ENCODE measurements around the gene EYS. TPM values are rescaled to one million over a fixed set of nuclear protein-coding genes. Genes with fewer than 3 reads are reported as not detected.
"Not testable (repeated sequence)": the region's sequence is repeated elsewhere in the genome, so short reads cannot be mapped to it uniquely, and the experiment has no call there.

EYS gene
- polyA plus RNA-seq, 1 experiment = not detected

GRCh38 chr6:65569505-65569904, 137.5 kb downstream of the EYS start:
- ChIA-PET CTCF (no interaction called here), POLR2A (no interaction called here)
- Histone ChIP-seq H3K27ac (ENCODE audit: low read depth, low read length) (no peak overlapping the region), H3K4me3 (ENCODE audit: low read depth, low read length) (no peak overlapping the region), H3K9me3 (ENCODE audit: control insufficient read depth, insufficient read depth, low read length) (no peaks in the 10 kb centered on the region), H3K27me3 (ENCODE audit: control insufficient read depth, insufficient read depth, low read length) (no peaks in the 10 kb centered on the region)
- TF ChIP-seq CTCF (IDR thresholded peaks at IDR 0.05; ENCODE audit: low read depth, low read length) = no peak
- no peak for DNase-seq (ENCODE audit: low read depth, low spot score)

DNA sequence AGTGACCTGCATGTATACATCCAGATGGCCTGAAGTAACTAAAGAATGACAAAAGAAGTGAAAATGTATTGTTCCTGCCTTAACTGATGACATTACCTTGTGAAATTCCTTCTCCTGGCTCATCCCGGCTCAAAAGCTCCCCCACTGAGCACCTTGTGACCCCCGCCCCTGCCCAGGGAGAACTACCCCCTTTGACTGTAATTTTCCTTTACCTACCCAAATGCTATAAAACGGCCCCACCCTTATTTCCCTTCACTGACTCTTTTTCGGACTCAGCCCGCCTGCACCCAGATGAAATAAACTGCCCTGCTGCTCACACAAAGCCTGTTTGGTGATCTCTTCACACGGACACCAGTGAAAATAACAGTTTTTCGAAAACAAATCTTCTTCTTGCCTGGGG, 138.0 kb downstream of the EYS start:
- DNase-seq (ENCODE audit: low read depth, low spot score); H3K27ac ChIP-seq (ENCODE audit: low read depth, low read length); H3K4me3 ChIP-seq (ENCODE audit: low read depth, low read length); H3K27me3 ChIP-seq (ENCODE audit: control insufficient read depth, insufficient read depth, low read length); CTCF ChIA-PET; POLR2A ChIA-PET; H3K9me3 ChIP-seq (ENCODE audit: control insufficient read depth, insufficient read depth, low read length): not testable (repeated sequence)

DNA sequence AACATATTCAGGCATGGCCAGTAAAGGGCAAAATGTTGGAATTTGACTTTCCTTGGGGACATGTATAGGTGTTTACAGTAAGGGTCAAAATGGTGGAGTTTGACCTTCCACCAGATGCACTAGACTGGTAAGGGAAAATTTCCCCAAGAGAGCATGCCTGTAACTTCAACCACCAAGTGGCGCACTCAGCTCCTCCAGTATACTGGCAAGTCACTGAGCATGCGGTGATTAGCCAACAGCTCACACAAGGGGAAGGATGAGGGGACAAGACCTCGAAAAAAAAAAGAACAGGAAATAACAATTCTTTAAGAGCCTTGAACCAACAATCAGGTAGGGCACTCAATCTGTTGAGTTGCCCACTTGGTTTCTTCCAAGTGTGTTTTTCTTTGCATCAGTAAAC, 140.9 kb downstream of the EYS start:
- TF ChIP-seq CTCF (IDR thresholded peaks at IDR 0.05; ENCODE audit: low read depth, low read length) = no peak
- Histone ChIP-seq H3K27me3 (ENCODE audit: control insufficient read depth, insufficient read depth, low read length) (no peaks in the 10 kb centered on the region), H3K9me3 (ENCODE audit: control insufficient read depth, insufficient read depth, low read length) (no peaks in the 10 kb centered on the region), H3K4me3 (ENCODE audit: low read depth, low read length) (no peak overlapping the region), H3K27ac (ENCODE audit: low read depth, low read length) (no peak overlapping the region)
- ChIA-PET CTCF (no interaction called here), POLR2A (no interaction called here)
- DNase-seq (ENCODE audit: low read depth, low spot score) = no peak

DNA sequence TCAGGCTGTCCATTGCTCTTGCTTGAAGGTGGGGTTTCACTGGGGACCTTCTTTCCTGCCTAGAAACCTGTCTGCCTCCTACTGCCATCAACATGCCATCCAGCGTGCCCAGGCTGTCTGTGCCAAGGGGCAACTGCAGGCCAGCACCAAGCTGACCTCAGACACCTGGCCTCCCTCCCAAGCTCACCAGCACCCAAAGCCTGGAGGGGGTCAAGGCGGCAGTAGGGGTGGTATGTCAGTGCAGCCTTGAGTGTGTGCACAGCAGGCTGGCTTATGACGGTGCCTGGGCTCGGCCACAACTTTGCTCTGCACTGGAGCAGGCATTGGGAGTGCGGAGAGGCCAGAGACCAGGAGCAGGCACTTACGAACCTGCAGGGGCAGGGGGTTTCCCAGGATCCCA, 149.0 kb downstream of the EYS start:
- DNase-seq (ENCODE audit: low read depth, low spot score) = no peak
- H3K9me3 ChIP-seq (ENCODE audit: control insufficient read depth, insufficient read depth, low read length) = no peaks in the 10 kb centered on the region
- no peak overlapping the region for H3K27ac ChIP-seq (ENCODE audit: low read depth, low read length)
- TF ChIP-seq CTCF (IDR thresholded peaks at IDR 0.05; ENCODE audit: low read depth, low read length) = no peak
- CTCF ChIA-PET = no interaction called here
- no peaks in the 10 kb centered on the region for H3K27me3 ChIP-seq (ENCODE audit: control insufficient read depth, insufficient read depth, low read length)
- no peak overlapping the region for H3K4me3 ChIP-seq (ENCODE audit: low read depth, low read length)
- POLR2A ChIA-PET = no interaction called here

DNA sequence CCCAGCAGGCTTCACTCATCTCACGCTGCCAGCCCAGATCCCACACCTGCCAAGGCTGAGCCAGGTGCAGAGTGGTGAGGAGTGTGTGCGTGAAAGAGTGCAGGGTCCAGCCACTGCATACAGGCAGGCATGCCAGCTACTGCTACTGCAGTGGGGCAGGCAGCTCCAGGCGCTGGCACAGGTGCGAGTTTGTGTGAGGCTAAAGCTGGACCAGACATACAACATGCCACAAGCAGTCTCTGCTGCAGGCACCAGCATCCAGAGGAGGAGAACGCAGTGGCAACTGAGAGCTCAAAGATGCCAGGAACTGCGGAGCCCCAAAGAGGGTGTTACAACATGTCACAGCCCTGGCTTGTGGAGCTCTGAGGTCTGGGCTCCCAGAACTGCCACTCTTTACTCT, 149.8 kb downstream of the EYS start:
- H3K4me3 ChIP-seq (ENCODE audit: low read depth, low read length) = no peak overlapping the region
- H3K9me3 ChIP-seq (ENCODE audit: control insufficient read depth, insufficient read depth, low read length) = no peaks in the 10 kb centered on the region
- no peaks in the 10 kb centered on the region for H3K27me3 ChIP-seq (ENCODE audit: control insufficient read depth, insufficient read depth, low read length)
- no peak for DNase-seq (ENCODE audit: low read depth, low spot score)
- CTCF ChIA-PET = no interaction called here
- POLR2A ChIA-PET = no interaction called here
- no peak for TF ChIP-seq CTCF (IDR thresholded peaks at IDR 0.05; ENCODE audit: low read depth, low read length)
- no peak overlapping the region for H3K27ac ChIP-seq (ENCODE audit: low read depth, low read length)

- H3K27ac ChIP-seq (ENCODE audit: low read depth, low read length) = no peak overlapping the region
- H3K9me3 ChIP-seq (ENCODE audit: control insufficient read depth, insufficient read depth, low read length) = no peaks in the 10 kb centered on the region
- no peak for TF ChIP-seq CTCF (IDR thresholded peaks at IDR 0.05; ENCODE audit: low read depth, low read length)
- ChIA-PET POLR2A (no interaction called here), CTCF (no interaction called here)
- H3K27me3 ChIP-seq (ENCODE audit: control insufficient read depth, insufficient read depth, low read length) = no peaks in the 10 kb centered on the region
- H3K4me3 ChIP-seq (ENCODE audit: low read depth, low read length) = no peak overlapping the region
- no peak for DNase-seq (ENCODE audit: low read depth, low spot score)
Measured at GRCh38 chr6:65546894-65547293, 160.1 kb downstream of the EYS start.

All from AG04450 (cell line).